EL (cell line): ENCODE measurements around the gene CYFIP1.

ENCODE experiments used
- DNase-seq: peaks from one replicate; pipeline ENCODE4 v3.0.0-alpha.2; 2016

Gene CYFIP1

DNA sequence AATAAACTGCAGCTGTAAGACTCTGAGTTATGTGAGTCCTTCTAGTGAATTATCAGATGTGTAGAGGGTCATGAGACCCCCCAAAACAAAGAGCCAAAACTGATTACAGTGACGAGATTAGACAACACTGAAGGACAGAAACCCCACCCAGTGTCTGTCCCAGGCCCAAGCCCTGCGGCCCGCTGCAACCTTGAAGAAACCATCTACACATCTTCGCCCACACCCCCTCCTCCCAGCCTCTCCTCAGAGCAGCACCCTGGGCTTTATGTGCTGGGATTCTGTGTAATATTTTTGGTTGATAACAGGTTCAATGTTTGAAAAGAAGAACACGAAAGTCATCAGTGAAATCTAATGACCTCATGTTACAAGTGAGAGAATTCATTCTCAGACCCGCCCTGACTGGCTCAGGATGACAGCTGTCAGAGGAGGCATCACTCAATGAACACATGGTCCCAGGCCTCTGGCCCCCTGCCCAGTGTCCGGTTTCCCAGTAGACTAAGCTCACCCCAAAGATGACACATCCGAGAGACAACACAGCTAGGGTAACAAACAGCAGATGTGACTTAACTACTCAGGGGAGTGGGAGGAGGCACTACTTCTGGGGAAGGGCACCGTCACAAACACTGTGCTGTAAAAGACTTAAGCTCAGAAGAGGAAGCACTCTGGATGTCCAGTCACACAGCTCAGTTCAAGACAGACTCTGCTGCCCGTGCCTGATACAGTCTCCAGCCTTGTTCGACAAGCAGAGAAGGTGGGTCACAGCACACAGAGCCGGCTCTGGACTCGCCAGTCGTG, 92.8 kb downstream of the CYFIP1 start:
- peak; percentile 81 for DNase-seq

GRCh38 chr15:22885120-22885519, 95.0 kb downstream of the CYFIP1 start:
- no peak for DNase-seq

GRCh38 chr15:22884344-22884743, 95.8 kb downstream of the CYFIP1 start:
- DNase-seq = no peak

DNA sequence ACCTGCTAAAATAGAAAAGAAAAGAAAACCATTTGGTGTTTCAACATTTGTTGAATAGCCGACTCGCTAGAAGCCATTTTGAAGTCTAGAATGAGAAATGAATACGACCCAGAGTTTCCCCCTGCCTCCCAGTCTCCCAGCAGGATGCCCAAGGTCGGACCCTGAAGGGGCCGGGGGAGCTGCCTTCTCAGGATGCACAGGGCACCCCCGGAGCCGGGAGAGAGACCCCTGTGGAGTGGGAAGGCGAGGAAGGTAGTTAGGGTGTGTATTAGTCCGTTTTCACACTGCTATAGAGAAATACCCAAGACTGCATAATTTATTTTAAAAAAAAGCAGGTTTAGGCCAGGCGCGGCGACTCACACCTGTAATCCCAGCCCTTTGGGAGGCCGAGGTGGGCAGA, 97.0 kb downstream of the CYFIP1 start:
- DNase-seq = no peak

DNA sequence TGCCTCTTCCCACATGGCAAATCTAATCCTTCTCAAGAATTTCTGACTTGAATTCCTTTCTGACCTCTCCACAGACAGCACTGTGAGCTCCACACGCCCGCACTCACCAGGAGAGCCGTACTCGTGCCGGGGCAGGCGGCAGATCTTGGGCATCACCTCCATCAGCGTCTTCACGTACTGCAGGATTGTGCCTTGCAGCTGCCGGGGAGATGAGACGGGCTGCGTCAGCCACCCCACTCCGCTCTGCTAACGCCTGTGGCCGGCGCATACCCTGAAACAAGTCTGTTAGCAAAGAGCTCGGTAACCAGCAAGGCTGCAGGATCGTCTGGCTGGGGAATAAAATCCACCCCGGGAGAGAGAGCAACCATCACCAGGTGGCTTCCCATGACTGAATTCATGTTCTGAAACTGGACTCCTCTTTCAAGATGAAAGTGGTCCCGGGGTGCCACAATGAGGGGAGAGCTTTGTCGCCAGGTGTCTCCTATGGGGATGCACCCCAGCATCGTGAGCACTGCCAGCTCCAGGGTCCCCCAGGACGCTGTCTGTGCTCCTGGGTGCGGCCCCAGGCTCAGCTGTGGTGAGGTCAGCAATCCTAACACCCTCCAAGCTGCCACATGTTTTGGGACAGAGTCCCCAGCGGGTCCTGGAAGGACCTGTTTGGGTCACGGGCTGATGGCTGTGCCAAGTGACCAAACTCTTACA, 98.3 kb downstream of the CYFIP1 start:
- no peak for DNase-seq

GRCh38 chr15:22880981-22881738, 99.0 kb downstream of the CYFIP1 start:
- DNase-seq = no peak

DNA sequence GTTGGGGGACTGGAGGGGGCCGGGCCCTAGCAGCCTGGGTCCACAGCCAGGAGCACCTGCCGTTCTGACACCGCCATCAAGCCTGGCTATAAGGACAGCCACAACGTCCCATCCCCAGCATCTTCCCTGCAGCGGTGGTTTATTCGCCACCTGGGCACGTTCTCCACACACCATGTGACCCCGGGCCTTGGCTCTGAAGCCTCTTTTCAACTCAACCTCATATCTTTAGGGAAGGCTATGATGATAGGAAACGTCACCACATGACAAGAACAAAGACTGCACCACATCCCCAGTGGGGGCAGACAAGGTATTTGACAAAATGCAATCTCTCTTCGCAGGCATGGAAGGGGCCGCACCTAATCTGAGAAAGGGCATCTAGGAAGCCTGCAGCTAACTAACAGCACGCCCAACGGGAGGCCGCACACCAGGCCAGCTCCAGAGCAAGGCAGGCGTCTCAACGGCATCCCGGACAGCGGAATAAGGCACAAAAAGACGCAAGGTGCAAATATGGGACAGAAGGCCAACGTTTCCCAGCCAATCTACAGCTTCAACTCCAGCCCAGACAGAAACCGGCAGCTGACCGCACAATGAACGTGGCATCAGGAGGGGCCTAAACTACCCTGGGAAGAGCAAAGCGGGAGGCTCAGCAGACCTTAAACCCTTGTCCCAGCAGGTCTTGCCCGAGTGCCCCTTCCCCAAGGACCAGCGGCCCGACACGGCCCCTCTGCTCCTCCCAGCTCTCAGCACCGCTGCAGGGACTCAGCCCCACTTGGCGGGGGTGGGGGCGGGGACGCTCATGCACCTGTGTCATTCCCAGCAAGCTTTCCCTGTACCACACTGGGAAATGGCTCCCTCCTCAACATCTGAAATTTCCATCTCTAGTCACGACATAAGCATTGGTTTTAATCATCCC, 99.8 kb downstream of the CYFIP1 start:
- DNase-seq = no peak

GRCh38 chr15:22878103-22878502, 102.1 kb downstream of the CYFIP1 start:
- DNase-seq = no peak

DNA sequence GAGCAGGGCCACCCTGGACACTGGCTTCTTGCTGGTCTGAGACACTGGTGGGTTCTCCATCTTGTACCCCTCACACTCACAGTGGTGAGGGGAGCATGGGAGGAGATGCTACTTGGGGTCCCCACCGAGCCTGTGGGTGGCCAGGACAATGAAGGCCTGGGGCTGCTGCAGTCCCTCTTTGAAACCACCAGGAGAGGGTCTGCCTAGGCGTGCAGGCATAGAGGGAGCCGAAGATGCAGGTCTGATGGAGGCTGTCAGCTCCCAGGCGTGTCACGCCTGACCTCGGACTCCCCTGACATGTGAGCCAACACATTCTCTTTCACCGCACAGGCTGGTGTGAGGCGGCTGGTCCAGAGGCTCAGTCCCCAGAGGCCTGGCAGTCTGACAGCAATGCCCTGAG, 102.6 kb downstream of the CYFIP1 start:
- DNase-seq = no peak

- DNase-seq = no peak
Observed at GRCh38 chr15:22877117-22877516, 103.1 kb downstream of the CYFIP1 start.

- no peak for DNase-seq
Observed at GRCh38 chr15:22874966-22875365, 105.2 kb downstream of the CYFIP1 start.

DNA sequence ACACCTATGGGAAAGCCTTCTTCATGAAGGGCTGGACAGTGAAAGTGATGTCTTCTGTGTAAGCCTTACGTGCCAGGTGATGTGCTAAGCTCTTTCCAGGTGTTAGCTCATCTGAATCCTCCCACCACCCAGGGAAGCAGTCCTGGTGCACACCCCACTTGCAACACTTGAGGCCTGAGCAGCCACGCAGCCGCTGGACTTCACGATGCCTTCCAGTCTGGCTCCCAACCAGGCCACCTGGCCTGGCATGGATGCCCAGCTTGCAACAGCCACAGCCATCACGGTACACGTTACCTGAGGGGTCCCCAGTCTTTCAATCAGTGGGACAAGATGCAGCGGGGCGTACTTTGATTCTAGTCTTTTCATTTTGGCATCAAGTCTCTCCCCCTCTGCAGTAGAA, 105.9 kb downstream of the CYFIP1 start:
- DNase-seq = no peak

DNA sequence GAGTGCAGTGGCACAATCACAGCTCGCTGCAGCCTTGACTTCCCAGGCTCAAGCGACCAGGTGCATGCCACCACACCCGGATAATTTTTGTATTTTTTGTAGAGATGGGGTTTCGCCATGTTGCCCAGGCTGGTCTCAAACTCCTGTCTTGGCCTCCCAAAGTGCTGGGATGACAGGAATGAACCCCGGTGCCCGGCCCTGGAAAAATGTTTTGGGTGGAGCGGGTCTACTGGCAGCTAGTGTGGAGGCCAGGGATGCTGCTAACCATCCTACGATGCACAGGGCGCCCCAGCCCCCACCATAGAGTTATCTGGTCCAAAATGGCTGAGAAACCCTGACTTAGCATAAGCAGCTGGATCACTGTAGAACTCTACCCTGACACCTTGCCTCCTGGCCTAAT, 106.3 kb downstream of the CYFIP1 start:
- no peak for DNase-seq

- peak; percentile 91 for DNase-seq
Observed at GRCh38 chr15:22872936-22873701, 107.0 kb downstream of the CYFIP1 start.

DNA sequence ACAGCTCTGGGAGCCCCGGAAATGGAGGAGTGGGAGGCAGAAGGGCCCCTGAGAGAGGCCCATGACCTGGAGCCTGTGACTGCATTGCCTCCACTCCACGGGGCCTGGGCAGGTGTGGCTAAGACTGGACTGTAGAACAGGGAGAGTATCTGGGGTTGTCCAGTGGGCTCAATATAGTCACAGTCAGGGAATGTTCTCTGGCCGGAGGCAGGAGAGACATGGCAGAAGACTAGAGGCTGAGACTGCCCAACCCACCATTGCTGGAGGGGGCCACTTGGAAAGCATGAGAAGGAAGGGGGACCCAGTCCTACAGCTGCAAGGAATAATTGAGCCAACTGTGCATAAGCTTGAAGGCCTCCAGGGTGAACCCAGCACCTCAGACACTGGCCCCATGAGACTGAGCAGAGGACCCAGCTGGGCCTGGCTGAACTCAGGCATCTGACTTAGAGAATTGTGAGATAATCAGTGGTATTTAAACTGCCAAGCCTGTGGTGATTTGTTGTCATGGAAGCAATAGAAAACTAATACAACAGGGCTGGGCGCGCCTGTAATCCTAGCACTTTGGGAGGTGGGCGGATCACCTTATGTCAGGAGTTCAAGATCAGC, 108.6 kb downstream of the CYFIP1 start:
- DNase-seq = no peak

DNA sequence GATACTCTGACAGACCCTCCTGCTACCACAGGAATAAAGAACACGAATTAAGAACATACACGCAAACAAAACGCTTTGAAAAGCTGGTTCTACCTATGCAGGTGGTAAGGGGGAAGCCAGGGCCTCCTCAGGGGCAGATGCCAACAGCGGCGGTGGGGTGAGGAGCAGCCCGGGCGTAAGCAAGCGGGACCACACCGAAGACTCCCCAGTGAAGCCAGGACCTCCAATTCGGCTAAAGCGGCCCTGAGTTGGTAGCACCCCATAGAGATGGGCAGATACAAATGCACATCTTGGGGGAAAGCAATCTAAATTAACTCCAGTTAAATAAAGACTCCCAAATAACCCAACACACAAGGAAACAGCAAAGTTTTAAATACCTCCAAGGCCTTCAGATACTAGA, 109.3 kb downstream of the CYFIP1 start:
- DNase-seq = no peak

GRCh38 chr15:22869856-22870255, 110.3 kb downstream of the CYFIP1 start:
- DNase-seq = no peak

DNA sequence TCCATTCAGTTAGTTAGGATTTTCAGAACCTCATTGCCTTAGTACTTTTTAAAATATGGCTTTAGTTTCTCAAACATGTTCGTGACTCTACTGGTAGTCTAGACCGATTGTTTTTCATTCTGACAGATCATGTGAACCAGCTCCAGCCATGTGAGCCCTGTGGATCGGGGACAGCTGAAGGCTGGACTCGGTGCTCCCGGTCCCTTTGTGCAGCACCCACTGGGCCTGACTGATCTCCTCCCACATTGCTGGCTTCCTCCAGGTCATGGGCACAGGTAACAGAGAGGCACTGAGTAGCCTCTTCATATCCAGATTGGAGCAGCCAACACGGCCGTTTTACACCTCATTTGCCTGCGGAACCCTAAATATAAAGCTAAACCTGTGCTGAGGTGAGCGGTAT, 111.2 kb downstream of the CYFIP1 start:
- DNase-seq = no peak

- DNase-seq = no peak
Observed at GRCh38 chr15:22868495-22868894, 111.7 kb downstream of the CYFIP1 start.

DNA sequence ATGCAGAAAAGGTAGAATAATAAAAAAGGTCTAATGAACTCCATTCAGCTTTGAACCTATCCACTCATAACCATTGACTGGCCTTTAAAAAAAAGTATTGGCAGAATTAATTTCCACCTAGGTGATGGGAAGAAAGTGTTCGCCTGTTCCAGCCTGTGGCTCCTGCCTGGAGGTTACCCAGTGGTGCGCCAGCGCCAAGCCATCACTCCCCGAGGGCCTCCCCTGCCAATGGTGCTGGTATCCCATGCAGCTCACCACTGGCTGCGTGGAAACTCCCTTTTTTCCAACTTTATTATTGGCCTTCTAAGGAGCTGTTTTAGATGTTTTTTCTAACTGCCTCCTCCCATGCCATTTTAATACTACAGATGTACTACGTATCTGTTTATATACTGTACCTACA, 112.3 kb downstream of the CYFIP1 start:
- no peak for DNase-seq

DNA sequence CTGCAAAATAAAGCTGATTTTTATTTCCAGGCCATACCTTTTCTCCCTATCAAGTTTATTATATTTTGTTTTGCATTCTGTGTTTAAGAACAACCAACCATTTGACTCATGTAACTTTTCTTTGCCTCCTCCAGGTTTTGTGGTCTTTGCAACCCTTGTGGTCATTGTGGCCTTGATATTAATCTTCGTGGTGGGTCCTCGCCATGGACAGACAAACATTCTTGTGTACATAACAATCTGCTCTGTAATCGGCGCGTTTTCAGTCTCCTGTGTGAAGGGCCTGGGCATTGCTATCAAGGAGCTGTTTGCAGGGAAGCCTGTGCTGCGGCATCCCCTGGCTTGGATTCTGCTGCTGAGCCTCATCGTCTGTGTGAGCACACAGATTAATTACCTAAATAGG, 114.1 kb downstream of the CYFIP1 start:
- peak; percentile 43 for DNase-seq
